Activated naive CD4-positive, alpha-beta T cell treated with Interleukin-2 at 50 U/mL for 16 hours (primary cell): ENCODE measurements around the gene GLT8D1.

Experiments
- DNase-seq: peaks from one replicate; pipeline ENCODE4 v3.0.0-alpha.2; 2020

GLT8D1 gene

DNA sequence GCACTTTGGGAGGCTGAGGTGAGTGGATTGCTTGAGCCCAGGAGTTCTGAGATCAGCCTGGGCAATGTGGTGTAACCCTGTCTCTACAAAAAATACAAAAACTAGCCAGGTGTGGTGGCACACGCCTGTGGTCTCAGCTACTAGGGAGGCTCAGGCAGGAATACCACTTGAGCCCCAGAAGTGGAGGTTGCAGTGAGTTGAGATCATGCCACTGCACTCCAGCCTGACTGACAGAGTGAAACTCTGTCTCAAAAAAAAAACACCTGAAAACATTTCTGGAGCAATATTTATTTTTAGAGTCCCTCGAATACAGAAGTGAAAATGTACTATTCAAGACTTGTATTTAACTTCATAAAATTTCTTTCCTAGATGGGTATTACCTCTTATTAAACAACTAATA is 4.9 kb upstream of the GLT8D1 start:
- no peak for DNase-seq

- no peak for DNase-seq
These were observed 2.0 kb upstream of the GLT8D1 start for GRCh38 chr3:52707585-52707984.

- DNase-seq: no peak
These were observed 228 bp downstream of the GLT8D1 start for GRCh38 chr3:52705438-52705687.

DNA sequence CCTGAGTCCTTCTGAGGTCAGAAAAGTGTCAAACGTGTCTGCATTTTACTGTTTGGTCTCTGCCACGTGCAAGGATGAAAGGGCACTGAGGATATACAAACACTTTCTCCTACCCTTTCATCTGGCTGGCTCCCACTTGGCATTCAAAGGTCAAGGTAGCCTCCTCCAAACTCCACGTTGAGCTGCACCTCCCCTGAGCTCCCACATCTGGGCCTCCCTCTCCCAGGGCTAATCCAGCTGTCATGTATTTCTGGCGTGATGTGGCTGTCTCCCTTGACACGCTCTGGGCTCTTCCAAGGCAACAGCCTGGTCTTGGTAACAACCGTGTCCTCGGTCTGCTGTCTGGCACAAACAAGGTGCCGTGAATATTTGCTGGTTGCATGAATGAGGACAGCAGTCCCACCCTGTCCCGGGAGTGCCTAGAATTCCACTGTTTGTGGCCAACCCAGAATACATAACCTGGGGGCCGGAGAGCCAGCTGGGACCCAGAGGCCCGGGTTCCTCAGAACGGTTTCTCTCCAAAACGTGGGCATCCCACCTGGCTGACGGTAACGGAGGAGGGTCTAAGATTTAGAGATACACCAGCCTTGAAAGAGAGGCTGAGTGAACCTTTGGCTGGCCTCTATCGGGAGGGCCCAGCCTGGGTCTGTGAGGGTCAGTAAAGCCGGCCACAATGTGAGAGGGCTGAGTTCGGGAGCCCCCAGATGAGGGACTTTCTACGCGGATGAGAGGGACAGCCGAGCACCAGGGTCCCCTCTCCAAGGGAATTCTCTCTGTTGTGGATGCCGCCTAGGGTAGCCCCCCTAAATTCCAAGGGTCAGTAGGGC is 767 bp downstream of the GLT8D1 start:
- peak; percentile 15 for DNase-seq

- no peak for DNase-seq
These were observed 2.2 kb downstream of the GLT8D1 start for GRCh38 chr3:52703341-52703740.

DNA sequence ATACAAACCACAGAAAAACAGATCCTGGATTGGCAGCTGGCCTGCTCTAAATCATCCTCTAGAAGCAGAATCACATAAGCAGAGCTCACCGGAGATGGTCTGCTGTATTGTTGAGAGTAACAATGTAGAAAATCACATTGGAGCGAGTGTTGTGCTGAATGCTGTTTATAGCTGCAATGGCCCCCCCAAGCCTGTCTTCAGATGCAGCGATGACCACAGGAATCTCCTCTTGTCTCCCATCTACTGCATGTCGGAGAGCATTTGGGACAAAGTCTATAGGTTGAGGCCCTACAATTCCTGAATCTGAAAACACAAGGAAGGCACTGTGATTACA is 8.0 kb downstream of the GLT8D1 start:
- no peak for DNase-seq

- DNase-seq: no peak
These were observed 8.6 kb downstream of the GLT8D1 start for GRCh38 chr3:52696830-52697631.

GRCh38 chr3:52695798-52696671 is 9.6 kb downstream of the GLT8D1 start:
- no peak for DNase-seq

DNA sequence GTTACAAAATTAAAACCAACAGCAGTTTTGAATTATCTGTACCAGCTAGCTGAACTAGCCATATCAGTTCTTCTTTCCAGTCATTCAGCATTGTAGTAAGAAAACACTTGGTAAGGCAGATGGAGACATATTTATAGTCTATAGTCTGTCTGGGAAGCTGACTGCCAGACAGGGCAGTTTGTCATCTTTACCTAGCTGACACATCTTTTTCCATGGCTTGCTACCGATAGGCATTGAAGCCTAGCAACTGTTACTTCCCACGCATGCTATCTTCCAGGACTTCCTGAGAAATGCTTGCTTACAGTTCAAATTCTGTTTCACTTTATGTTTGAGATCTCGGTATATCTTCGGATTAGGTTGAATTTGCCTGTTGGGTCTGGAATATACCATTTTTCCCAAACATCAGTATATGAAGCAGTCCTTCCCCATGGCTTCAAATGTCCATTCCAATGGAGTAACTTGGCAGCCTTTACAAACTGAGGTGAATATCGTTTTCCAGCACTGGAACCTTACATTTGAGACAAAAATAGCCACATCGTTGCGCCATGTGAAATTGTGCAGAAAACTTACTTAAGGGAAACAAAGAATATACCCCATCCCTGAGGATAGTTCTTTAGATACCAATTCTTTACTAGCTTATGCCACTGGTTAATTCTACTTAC is 10.9 kb downstream of the GLT8D1 start:
- no peak for DNase-seq

DNA sequence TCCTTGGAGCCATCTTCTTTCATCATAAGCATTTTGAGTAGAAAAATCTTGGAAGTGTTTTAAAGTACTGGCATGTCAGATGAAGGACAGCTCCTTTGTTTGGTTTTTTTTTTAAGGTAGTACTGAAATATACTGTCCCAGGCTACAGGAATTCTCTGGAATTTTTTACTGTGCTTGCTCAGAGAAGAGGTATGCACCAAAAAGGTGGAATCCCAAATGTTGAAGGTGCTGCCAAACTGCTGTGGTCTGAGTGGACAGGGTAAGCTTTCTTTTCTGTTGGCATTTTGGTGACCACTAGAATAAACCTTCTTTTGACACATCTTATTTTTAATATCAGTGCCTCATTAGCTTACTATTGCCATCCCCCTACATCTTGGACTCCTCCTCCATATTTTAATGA is 12.5 kb downstream of the GLT8D1 start:
- DNase-seq: no peak

- no peak for DNase-seq
These were observed 15.0 kb downstream of the GLT8D1 start for GRCh38 chr3:52690560-52690959.

GRCh38 chr3:52689151-52689550 is 16.4 kb downstream of the GLT8D1 start:
- no peak for DNase-seq

DNA sequence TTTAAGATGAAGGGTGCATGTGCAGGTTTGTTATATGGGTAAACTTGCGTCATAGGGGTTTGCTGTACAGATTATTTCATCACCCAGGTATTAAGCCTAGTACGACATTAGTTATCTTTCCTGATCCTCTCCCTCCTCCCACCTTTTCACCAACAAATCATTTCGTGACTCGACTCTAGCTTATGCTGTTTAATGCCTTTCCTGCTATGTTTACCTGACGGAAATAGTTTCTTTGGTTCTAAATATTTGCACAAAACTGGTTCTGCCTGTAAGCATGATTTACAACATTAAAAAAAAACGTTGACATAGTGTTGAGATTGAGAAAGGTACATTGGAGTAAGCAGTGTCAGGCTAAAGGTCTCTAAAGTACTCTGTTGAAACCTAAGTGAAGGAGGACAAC is 17.3 kb downstream of the GLT8D1 start:
- no peak for DNase-seq

DNA sequence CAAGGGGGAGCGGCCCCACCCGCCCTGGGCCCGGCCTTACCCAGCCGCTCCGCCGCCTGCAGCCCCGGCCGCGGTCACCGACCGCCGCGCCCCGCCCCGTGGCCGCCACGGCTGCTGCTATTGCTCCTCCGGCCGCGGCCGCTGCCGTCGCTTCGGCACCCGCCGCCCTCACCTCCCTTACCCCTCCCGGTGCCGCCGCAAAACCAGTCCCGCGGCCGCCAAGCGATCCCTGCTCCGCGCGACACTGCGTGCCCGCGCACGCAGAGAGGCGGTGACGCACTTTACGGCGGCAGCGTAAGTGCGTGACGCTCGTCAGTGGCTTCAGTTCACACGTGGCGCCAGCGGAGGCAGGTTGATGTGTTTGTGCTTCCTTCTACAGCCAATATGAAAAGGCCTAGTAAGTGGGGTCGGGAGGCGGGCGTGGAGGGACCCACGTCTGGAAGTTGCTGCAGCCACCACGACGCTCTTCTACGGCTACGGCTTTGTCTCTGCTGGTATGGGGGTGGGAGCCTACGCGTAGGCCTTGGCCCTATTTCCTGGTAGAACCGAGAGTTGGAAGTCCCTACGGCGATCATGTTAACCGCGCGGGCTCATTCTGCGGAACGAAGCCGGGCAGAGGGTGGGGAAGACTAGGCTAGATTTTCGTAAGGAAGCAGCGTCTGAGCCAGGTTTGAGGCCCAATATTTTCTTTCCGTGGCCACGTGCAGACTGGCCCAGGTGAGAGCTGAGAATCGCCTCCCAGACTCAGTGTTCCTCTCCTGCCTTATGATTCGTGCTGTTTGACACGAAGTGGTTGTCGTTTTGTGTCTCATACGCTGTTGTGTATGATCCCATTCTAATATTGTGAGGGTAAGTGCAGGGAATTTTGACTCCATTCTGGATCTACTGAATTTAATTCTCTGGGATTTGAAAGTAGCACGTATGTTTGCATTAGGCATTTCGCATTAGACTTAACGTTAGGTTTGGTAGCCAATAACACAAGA is 19.6 kb downstream of the GLT8D1 start, which contains the start of the genes GNL3 and PBRM1:
TSS of gene GNL3 (plus strand) at position 324 of the 983 bp plus-strand sequence. CDS start at position 385, 61 bp downstream.
TSS of gene PBRM1 (minus strand) at position 205 of the 983 bp plus-strand sequence.
- peak; percentile 94 for DNase-seq

DNA sequence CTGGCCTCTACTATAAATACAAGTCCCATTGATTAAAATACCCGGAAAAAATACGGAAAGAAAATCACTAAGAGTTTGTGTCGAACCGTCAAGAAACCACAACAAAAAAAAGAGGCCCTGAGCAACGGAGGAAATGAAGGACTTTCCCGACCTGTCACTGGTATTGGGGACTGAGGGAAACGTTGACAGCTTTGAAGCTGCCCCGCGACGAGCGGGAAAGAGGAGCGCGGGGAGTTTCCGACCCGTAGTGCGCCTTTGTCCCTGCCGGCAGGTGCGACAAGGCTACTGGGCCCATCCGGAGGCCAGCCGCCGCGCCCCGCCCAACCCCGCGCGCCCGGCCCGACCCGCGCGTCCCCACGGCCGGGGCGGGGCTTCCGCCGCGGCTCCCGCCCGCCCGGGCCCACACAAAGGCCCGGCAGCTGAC is 20.3 kb downstream of the GLT8D1 start:
- DNase-seq: peak; percentile 83

- DNase-seq: no peak
These were observed 21.4 kb downstream of the GLT8D1 start for GRCh38 chr3:52684184-52684583.

DNA sequence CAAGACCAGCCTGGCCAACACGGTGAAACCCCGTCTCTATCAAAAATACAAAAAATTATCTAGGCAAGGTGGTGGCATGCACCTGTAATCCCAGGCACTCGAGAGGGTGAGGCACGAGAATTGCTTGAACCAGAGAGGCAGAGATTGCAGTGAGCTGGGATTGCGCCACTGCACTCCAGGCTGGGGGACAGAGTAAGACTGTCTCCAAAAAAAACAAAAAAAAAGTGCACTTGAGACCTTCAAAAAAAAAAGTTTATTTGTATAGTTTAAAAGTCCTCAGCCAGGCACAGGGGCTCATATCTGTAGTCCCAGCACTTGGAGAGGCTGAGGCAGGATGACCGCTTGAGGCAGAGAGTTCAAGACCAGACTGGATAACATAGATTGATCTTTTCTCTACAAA is 22.0 kb downstream of the GLT8D1 start:
- no peak for DNase-seq

GRCh38 chr3:52682016-52682415 is 23.6 kb downstream of the GLT8D1 start:
- DNase-seq: peak; percentile 58

DNA sequence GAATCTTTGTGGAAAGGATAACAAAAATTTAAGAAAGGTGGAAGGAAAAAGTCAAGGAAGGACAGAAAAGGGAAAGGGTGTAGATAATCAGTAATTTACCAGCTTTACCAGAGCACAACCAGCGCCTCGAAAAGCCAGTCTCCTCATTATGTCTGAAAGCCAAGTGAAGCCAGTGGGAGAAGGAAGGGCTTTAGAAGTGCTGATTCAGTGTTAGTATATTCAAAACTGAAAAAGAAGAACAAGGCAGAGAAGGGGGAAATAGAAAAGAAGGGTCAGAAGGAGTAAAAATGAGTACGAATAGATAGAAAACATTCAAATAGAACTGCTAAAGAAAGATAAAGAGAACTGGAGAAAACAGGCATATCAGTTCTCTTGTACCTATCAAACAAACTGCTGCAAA is 24.0 kb downstream of the GLT8D1 start:
- DNase-seq: no peak

- DNase-seq: no peak
These were observed 25.8 kb downstream of the GLT8D1 start for GRCh38 chr3:52679811-52680210.

- DNase-seq: no peak
These were observed 26.4 kb downstream of the GLT8D1 start for GRCh38 chr3:52679199-52679538.
